Esophagus squamous epithelium (tissue), 5 donors: ENCODE data around the gene ITPK1. TPM values are rescaled to one million over a fixed set of nuclear protein-coding genes. Genes with fewer than 3 reads are reported as not detected.

ENCODE experiments used
- DNase-seq: peaks from one replicate; lab custom pipeline; 2025; lab: John Stamatoyannopoulos, UW
- H3K27ac ChIP-seq, 4 donors: fragments of 200-600 bp; sonication (generic); one replicate each; pipeline ENCODE4 v1.5.1; 2016 to 2019; ENCODE audit warnings: mild to moderate bottlenecking in 1 of 4
- H3K27me3 ChIP-seq, 4 donors: fragments of 200-600 bp; sonication (generic); 1 replicate in 3 of 4; 2 replicates in 1 of 4; pipeline versions ENCODE4 v1.5.1 to v1.6.0; 2017 to 2021; ENCODE audit warnings: antibody characterized with exemption in 1 of 4
- H3K36me3 ChIP-seq, 3 donors: fragments of 200-600 bp; sonication (generic); one replicate each; pipeline ENCODE4 v1.5.1; 2016 to 2019
- H3K4me1 ChIP-seq, 3 donors: fragments of 200-600 bp; sonication (generic); one replicate each; pipeline ENCODE4 v1.5.1; 2017 to 2019
- H3K4me3 ChIP-seq, 4 donors: fragments of 200-600 bp; sonication (generic); 1 replicate in 3 of 4; 2 replicates in 1 of 4; pipeline ENCODE4 v1.5.1; 2016 to 2019; ENCODE audit warnings: mild to moderate bottlenecking in 2 of 4, moderate library complexity in 1 of 4
- H3K9me3 ChIP-seq, 3 donors: fragments of 200-600 bp; sonication (generic); one replicate each; pipeline ENCODE4 v1.5.1; 2016 to 2019
- CTCF ChIP-seq, 6 experiments: fragments of 450-650 bp in 4 of 6; fragments of 200-600 bp in 2 of 6; sonication (generic) in 2 of 6; IDR thresholded peaks; one replicate each; pipeline ENCODE4 v1.5.1; 2016 to 2019; ENCODE audit warnings: antibody characterized with exemption in 6 of 6, mild to moderate bottlenecking in 4 of 6, moderate library complexity in 4 of 6
- POLR2A ChIP-seq, 4 donors: fragments of 450-650 bp; IDR thresholded peaks; one replicate each; pipeline ENCODE4 v1.6.1; 2017; ENCODE audit warnings: antibody characterized with exemption in 4 of 4, mild to moderate bottlenecking in 4 of 4, moderate library complexity in 3 of 4
- WGBS, 2 donors: methylation state at CpG; one replicate each; pipeline ENCODE4 v1.1.5; 2018; 5-methylcytosine and 5-hydroxymethylcytosine counted together
- intact Hi-C: fragments of 100-400 bp; cut with DNase I; formaldehyde crosslinking; loops from one replicate; pipeline ENCODE4 v1.15.0; 2022
- total RNA-seq, 4 donors: library from RNA; depleted of rRNA; stranded (reverse); fragments of >200 nt; gene quantifications; one replicate each; pipeline ENCODE4 v1.1.0, GENCODE V29; 2016
- donor health status: DM: yes; HTN: yes; CAD: no.

The ITPK1 gene
- total RNA-seq, 4 donors from 2014 or later: 14.2 to 34.5 (median 25.8) TPM

- TF ChIP-seq POLR2A (IDR thresholded peaks at IDR 0.05): no peak
- no peak for TF ChIP-seq CTCF (IDR thresholded peaks at IDR 0.05)
- no peak overlapping the region for H3K4me3 ChIP-seq
- H3K9me3 ChIP-seq: no peaks in the 10 kb centered on the region
- intact Hi-C loops: no loop called here
- WGBS, 2 donors: 82 to 97% methylated on average over 4 of the region's 4 CpGs
- peaks cover 2 to 39% (median 18%) of the 10 kb centered on the region in 3 donors for H3K4me1 ChIP-seq
- no peaks in the 10 kb centered on the region for H3K27me3 ChIP-seq
- DNase-seq: no peak
- H3K27ac ChIP-seq: no peak overlapping the region
- H3K36me3 ChIP-seq: peaks cover 0 to 14% (median 0%) of the 10 kb centered on the region in 3 donors
Measured at GRCh38 chr14:92984896-92985295, 130.8 kb downstream of the ITPK1 start.

- Histone ChIP-seq H3K4me3 (no peak overlapping the region), H3K27me3 (no peaks in the 10 kb centered on the region), H3K27ac (no peak overlapping the region), H3K4me1 (peaks cover 2 to 39% (median 18%) of the 10 kb centered on the region in 3 donors), H3K9me3 (peaks cover 0 to 2% (median 0%) of the 10 kb centered on the region in 3 donors), H3K36me3 (peaks cover 0 to 14% (median 0%) of the 10 kb centered on the region in 3 donors)
- WGBS, 2 donors: 80 to 82% methylated on average over 5 of the region's 5 CpGs
- no peak for DNase-seq
- intact Hi-C loops: no loop called here
- TF ChIP-seq CTCF (IDR thresholded peaks at IDR 0.05) (no peak), POLR2A (IDR thresholded peaks at IDR 0.05) (no peak)
Measured at GRCh38 chr14:92984082-92984788, 131.5 kb downstream of the ITPK1 start.

- intact Hi-C loops: no loop called here
- TF ChIP-seq CTCF (IDR thresholded peaks at IDR 0.05) (no peak), POLR2A (IDR thresholded peaks at IDR 0.05) (no peak)
- H3K27me3 ChIP-seq: no peaks in the 10 kb centered on the region
- peaks cover 2 to 32% (median 15%) of the 10 kb centered on the region in 3 donors for H3K4me1 ChIP-seq
- peaks cover 0 to 25% (median 0%) of the 10 kb centered on the region in 3 donors for H3K36me3 ChIP-seq
- 80 to 85% methylated on average over 8 of the region's 8 CpGs for WGBS, 2 donors
- H3K9me3 ChIP-seq: peaks cover 0 to 14% (median 9%) of the 10 kb centered on the region in 3 donors
- no peak overlapping the region for H3K4me3 ChIP-seq
- DNase-seq: no peak
- no peak overlapping the region for H3K27ac ChIP-seq
Measured at GRCh38 chr14:92982956-92983355, 132.8 kb downstream of the ITPK1 start.

- no peak for TF ChIP-seq CTCF (IDR thresholded peaks at IDR 0.05)
- no peak for TF ChIP-seq POLR2A (IDR thresholded peaks at IDR 0.05)
- H3K27me3 ChIP-seq: no peaks in the 10 kb centered on the region
- WGBS, 2 donors: 93 to 100% methylated on average over 4 to 6 of the region's 8 CpGs
- H3K27ac ChIP-seq: no peak overlapping the region
- intact Hi-C loops: no loop called here
- DNase-seq: no peak
- H3K36me3 ChIP-seq: peaks cover 0 to 37% (median 0%) of the 10 kb centered on the region in 3 donors
- peaks cover 0 to 20% (median 5%) of the 10 kb centered on the region in 3 donors for H3K4me1 ChIP-seq
- no peak overlapping the region for H3K4me3 ChIP-seq
- H3K9me3 ChIP-seq: peaks cover 0 to 14% (median 9%) of the 10 kb centered on the region in 3 donors
Measured at GRCh38 chr14:92981726-92982125, 134.0 kb downstream of the ITPK1 start.

GRCh38 chr14:92980866-92981265 is 134.9 kb downstream of the ITPK1 start:
- TF ChIP-seq CTCF (IDR thresholded peaks at IDR 0.05) (no peak), POLR2A (IDR thresholded peaks at IDR 0.05) (no peak)
- Histone ChIP-seq H3K27me3 (no peaks in the 10 kb centered on the region), H3K9me3 (peaks cover 0 to 20% (median 9%) of the 10 kb centered on the region in 3 donors), H3K4me1 (peaks cover 0 to 11% (median 3%) of the 10 kb centered on the region in 3 donors), H3K4me3 (no peak overlapping the region), H3K27ac (no peak overlapping the region), H3K36me3 (peaks cover 0 to 46% (median 0%) of the 10 kb centered on the region in 3 donors)
- WGBS, 2 donors: 94 to 98% methylated on average over 3 to 4 of the region's 4 CpGs
- DNase-seq: no peak
- intact Hi-C loops: no loop called here
